GM19238 (cell line): ENCODE results near the gene SNX3.
"Not testable (repeated sequence)": the region's sequence is repeated elsewhere in the genome, so short reads cannot be mapped to it uniquely, and the experiment has no call there.

Experiments used
- DNase-seq: peaks from one replicate; pipeline ENCODE4 v3.0.0; 2011; ENCODE audit warnings: low spot score; ENCODE audit not compliant: insufficient read length

Gene SNX3

DNA sequence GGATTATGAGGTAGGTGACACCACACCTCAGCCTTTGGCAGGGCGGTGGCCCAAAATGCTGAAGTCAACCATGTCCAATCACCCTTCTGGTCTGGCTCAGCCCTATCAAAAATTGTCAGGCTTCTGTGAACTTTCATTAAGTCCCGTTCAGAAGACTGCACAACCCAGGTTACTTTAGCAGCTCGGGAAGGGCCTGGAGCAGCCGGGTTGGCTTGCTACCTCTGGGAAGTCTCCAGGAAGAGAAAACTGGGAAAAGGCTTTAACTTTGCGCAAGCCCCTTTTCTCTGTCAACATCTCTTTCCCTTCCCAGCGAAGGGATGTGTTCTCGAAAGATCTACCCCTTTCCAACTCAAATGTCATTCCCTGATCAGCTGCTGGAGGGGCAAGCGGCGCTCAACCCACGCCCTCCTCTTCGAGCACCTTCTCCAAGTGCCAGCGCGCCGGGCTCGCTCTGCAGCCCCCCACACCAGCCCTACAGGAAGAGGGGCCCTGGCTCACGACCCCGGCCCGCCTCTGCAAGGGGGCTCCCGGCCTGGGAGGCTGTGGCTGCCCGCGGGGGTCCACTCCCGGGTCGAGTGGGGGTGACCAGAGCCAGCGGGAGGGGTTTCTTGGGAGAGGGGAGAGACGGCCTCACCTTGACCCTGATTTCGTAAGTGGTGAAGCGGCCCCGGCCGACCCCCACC, 573 bp downstream of the SNX3 start:
- peak; percentile 11 for DNase-seq

DNA sequence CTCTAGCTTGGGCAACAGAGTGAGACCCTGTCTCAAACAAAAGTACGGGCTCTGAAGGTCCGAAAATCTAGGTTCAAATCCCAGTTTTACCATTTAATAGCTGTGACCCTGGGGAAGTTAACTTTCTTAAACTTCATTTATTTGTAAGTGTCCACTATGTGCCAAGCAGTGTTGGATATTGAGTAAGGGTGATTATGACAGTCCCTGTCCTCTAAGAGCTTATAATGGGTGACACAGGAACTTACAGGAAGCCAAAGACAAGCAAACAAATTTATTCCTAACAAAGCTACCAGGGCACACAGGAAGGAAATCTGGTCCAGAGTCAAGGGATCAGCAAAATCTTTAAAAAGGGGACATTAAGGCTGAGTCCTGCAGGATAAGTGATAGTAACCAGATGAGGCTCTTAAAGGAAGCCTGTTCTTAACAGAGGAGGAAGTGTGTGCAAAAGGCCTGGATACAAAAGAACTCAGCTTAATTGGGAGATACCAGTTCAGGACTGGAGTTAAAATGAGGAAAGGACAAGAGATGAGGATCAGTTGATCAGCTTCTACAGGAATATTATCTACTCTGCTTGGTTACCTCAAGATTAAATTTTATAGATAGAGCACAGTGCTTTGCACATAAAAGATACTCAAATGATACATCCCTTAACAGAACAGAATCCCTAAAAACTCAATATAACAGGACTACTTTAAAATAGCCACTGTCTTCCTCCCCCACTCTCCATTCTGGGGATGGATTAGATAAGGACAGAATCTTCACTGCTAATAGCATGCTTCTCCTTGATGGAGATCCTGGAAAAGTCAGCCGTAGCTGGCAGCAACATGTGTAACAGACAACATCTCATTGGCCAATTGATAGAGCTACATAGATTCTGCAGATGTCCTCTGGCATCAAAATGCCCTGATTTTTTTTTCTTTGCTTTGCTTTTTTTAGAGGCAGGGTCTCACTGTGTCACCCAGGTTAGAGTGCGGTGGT, 6.1 kb downstream of the SNX3 start:
- no peak for DNase-seq

DNA sequence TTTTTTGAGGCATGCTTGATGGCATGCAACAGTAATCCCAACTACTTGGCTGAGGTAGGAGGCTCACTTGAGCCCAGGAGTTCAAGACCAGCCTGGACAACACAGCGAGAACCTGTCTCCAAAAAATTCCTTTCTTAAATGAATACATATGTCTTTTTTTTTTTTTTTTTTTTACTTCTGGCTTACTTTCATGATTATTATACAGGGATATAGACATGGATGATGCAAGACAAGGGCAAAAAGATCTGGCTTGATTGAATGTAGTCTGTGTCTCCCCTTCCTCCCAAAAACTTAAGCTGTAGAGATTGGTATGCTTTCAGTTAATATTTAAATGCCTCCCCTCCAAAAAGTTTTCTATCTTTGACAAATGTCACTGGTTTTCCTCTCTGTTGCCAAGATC, 7.6 kb downstream of the SNX3 start:
- no peak for DNase-seq

DNA sequence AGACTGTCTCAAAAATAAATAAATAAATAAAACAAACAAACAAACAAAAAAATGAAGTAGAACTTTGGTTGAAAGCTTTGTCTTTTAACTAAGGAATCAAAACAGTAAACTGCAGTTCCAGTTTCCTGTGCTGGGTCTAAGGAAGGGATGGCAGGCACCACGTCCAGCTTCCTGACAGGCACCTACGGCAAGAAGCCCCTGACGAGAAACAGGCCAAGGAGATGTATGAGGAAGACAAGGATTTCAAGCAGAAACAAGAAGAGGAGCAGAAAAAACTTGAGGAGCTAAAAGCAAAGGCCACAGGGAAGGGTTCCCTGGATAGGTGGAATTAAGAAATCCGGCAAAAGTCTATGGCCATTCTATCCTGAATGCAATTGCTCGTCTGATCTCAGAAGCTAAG, 8.8 kb downstream of the SNX3 start:
- DNase-seq: no peak

DNA sequence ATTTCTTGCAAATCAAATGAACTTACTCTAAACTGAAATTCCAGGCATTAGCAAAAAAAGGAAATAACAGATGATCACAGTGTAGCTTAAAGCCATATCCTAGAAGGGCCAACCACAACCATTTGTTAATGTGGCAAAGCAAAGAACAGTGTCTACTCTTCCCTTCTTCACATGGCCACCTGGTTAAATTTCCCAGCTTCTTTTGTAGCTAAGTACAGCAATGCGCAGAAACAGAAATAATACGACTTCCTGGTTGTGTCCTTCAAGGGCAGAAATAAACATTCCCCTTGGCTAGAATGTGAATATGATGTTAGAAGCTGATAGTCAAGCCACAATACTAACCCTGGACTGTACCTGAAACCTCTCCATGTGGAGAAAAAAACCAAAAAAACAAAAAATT, 9.6 kb downstream of the SNX3 start:
- no peak for DNase-seq

DNA sequence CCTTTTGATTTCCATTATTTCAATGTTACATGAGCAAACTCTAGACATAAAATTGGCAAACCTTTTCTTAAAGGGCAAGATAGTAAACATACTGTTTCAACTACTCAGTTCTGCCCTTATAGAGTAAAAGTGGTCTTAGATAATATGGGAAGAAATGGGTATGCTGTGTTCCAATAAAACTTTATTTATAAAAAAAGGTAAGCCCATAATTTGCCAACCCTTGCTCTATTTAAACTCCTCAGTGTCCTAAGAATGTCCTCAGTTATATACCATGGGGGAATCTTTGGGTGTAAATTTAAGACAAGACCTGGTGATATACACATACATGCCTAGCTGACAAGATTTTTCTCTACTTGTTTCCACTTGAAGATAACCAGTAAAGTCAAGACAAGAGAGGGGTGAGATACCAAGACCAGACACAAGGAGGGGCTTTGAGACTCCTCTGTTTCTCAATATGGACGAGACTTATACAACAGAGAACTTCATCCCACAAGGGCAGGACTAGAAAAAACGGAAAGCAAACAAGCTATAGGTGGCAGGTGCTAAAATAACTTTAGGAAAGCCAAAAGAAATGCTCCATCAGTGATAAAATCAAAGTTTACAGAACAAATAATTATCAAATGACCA, 10.5 kb downstream of the SNX3 start:
- no peak for DNase-seq

DNA sequence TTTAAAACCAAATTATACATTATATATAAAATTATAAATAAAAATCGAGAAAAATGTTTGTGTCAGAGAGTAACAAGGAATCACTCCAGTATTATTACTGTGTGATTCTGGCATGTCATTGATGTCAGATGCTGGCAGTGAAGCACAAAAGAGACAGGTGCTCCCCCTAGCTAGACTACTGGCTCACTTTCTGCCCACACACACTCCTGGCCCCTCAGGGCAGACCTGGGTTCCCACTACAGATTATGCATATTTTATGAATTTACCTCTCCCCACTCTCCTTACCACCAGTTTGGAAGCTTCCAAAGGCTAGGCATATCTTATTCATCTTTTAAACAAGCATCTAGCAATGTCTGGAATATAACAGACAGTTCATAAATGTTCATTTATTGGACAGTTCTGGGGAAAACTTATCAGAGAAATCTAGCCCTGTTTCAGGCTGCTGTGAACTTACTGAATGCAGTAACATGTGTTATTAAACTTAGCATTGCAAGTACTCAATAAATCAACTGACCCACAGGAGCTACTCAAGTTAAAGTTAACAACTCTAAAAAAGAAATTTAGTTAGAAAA, 12.8 kb downstream of the SNX3 start:
- no peak for DNase-seq

DNA sequence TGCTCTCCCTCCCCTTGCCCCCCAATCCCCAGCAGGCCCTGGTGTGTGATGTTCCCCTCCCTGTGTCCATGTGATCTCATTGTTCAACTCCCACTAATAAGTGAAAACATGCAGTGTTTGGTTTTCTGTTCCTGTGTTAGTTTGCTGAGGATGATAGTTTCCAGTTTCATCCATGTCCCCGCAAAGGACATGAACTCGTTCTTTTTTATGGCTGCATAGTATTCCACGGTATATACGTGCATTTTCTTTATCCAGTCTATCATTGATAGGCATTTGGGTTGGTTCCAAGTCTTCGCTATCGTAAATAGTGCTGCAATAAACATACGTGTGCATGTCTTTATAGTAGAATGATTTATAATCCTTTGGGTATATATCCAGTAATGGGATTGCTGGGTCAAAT, 15.7 kb downstream of the SNX3 start:
- DNase-seq: not testable (repeated sequence)

DNA sequence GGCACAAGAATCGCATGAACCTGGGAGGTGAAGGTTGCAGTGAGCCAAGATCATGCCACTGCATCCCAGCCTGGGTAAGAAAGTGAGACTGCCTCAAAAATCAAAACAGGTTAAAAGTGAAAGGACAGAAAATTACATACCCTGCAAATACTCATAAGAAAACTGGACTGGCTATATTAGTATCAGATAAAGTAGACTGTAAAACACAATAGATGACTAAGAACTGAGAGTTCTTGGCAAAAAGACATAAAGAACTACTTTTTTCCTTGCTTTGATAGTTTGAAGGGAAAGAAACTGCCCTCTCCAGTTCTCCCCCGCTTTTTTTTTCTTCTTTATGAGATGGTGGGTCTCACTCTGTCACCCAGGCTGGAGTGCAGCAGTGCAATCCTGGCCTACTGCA, 17.0 kb downstream of the SNX3 start:
- no peak for DNase-seq

DNA sequence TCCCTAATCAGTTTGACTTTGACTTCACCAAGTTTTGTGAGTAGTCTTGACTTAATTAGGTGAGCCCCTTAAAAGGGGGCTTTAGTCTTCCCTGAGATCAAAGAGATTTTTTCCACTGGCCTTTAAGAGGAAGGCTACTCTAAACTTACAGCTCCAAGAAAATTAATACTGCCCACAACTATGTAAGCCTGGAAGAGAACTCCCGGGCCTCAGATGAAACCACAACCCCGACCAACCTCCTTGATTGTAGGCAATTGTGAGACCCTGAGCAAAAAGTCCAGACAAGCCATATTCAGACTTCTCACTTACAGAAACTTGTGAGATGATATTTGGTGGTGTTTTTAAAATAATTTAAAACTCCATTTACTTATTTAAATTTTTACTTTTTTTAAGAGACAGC, 18.1 kb downstream of the SNX3 start:
- DNase-seq: no peak

DNA sequence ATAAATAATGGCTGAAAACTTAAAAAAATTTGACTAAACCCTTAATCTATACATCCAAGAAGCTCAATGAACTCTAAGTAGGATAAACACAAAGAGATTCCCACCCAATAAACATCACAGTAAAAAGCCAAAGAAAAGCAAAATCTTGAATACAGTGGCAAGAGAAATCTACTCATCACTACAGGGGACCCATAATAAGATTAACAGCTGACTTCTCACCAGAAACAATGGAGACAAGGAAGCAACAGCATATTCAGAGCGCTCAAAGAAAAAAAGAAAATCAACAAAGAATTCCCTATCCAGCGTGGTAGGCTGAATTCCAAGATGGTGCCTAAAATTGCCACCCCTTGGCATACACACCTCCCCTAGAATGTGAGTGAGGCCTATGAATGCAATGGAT, 18.6 kb downstream of the SNX3 start:
- no peak for DNase-seq

DNA sequence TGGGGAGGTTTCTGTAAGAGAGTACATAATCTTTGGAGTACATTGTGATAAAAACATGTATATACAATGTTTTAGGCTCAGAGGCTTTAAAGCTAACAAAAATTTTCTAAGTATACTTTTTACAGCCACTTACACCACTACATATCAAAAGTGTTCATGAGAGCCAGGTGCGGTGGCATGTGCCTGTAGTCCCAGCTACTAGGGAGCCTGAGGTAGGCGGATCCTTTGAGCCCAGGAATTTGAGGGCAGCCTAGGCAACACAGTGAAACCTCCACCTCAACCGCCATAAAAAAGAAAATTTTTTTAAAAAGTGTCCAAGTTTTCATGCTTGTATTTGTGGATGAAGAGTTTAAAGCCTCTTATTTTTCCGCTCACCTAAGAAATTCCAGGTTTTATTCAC, 22.5 kb downstream of the SNX3 start:
- no peak for DNase-seq

DNA sequence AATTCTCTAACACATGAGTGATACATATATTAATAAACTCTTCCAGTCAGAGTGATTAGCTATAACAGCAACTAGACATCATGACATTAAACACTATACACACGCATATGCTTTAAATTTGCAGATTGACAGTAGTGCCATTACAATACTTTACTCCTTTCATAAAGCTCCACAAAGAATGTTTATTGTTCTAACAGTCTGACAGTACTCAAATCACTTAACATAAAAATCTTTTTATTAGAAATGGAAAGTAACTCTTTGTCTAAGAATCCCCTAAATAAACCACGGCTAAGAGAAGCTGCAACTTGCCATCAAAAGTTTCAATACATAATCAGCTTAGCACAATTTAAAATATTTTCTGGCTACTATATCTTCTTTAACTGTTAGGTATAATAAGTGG, 24.0 kb downstream of the SNX3 start:
- no peak for DNase-seq

DNA sequence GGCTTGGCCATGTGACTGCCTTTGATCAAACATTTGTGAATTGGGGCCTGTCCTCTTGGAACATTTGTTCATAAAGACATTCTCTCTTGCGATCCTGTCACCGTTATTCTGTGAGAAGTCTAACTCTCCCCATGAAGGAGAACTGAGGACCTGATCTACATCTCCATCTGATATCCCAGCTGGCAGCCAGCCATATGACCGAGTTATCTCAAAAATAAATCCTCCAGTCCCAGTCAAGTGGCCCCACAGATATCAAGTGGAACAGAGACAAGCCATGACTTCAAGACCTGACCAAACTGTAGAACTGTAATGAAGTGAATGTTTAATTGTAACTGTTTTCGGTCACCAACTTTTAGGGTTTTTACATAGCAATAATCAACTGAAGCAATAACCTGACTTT, 25.7 kb downstream of the SNX3 start:
- DNase-seq: no peak

DNA sequence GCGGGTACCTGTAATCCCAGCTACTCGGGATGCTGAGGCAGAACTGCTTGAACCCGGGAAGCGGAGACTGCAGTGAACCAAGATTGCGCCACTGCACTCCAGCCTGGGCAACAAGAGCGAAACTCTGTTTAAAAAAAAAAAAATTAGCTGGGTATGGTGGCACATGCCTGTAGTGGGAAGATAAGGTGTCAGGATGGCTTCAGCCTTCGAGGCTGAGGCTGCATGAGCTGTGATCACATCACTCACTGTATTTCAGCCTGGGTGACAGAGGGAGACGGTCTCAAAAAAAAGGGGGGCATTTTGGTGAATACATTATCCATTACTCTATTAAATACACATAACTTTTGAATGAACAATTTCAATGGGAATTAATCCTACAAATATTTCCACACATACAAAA, 32.4 kb downstream of the SNX3 start:
- no peak for DNase-seq

DNA sequence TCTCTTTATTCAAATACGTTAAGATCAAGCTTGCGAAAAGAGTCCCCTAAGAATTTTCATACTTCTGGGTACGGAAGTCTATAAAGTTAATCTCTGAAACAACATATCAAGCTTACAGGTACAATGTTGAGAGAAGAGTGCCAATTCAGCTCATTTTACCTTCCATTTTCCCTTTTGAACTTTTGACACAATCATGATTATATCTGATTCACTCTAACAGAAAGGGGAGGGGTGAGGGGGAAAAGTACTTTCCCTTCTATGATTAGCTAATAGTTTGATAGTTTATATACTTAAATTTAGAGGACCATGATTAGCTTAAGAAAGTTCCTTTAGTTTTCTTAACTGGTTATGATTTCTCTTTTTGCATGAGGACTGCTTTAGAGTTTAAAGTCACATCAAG, 33.5 kb downstream of the SNX3 start:
- DNase-seq: no peak

DNA sequence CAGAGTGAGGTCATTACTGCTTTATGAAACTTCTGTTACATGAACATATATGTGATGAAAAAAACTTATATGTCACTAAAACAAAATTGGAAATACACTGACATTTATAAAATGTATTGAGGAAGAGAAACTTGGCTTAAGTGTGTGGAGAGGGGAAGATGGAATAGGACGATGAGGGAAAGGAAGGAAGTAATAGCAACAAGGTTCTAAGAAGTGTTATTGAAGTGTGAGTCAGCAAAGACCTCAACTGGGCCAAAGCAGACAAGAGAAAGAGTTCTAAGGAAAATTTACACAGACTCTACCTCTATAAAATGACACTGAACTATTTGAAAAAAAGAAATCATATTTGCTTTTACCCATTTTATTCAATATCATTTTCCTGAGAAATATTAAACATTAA, 38.3 kb downstream of the SNX3 start:
- no peak for DNase-seq

DNA sequence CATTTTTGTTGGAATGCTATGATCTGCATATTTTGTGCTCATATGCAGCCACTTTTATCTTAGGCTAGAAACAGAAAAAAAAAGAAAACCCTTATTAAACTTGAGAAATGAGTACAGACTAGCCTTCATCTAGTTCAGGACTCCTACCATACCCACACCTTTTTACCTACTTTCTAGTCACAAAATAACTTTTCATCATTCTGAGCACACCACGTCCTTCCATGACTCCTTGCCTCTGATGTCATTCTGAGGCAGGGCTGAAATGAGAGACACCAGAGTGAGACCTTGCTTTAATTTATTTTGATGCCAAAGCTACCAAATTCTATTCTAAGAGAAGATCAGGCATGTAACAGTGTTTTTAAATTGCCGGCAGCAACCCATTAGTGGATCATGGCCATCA, 38.8 kb downstream of the SNX3 start:
- no peak for DNase-seq

DNA sequence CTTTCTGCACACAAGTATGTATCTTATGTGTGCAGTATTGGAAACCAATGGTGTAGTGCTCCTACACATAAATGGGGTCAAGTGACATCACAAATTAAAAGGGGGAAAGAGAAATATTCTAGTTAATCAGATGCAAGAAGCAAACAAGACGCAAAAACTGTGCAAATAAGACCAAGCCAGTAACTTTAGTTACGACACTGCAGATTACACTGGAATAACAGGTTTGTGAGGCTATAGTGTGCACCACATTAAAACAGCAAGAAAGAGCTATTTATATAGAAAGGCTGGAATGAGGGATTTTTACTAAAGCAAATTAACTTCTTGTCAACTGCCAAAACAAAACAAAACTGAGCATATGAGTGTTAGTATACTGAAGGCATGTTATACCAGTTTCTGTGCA, 49.2 kb downstream of the SNX3 start:
- DNase-seq: no peak

DNA sequence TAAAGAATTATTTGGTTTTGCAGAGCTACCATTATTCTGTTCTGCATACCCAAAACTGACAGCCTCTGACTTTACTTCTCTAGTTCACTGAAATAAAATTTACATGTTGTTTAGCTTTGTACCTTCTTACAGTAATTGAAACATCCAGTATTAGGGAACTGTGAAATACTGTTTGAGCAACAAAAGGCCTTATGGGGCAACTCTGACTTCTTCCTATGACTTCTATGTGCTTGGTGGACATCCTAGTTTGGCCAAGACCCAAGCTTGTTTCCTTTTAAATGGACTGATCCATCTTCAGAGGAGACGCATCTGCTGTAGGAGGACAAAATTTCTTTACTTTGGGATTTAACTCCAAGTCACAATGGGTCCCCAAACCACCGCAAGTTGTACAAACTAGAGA, 50.3 kb downstream of the SNX3 start:
- no peak for DNase-seq

DNA sequence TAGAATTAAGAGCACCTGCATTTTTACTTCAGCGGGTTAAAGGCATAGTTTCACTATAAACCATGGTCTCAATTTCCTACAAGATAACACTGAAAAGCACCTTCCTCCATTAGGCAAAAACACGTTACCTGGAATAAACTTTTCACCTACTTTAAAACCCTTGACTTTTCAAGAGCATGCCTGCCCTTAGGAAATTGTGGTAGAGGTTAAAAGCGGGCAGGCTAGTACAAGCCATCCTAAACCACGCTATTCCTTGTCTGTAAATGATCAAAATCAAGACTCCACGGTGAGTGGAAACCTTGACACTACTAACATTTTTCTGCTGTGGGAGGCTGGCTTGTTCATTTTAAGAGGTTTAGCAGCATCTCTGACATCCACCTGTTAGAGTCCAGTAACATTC, 51.1 kb downstream of the SNX3 start:
- DNase-seq: no peak

DNA sequence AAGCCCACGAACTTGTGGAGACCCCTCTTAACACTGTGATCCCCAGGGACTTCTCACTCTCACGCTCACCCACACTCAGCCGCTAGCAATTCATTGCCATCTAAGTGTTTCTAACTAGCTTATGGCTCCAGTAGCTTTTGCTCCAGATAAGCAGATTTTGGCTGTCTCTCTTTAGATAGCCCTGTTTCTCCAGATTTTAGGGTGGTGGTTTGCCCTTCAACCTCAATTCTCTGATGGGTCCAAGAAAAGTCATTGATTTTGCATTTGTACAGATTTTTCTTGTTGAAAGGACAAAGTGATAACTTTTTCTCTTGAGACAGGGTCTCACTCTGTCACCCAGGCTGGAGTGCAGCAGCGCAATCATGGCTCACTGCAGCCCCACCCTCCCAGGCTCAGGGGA, 53.8 kb downstream of the SNX3 start:
- no peak for DNase-seq
